OCI-LY1 (cell line): ENCODE results near the gene IP6K3.

Experiments
- EZH2 ChIP-seq: fragments of 200-600 bp; sonication (generic), shearing (Covaris generic); IDR thresholded peaks from 2 replicates; pipeline ENCODE4 v1.8.0; 2017; ENCODE audit warnings: borderline replicate concordance, mixed run types, mild to moderate bottlenecking, antibody characterized with exemption, low read length, moderate library complexity, mixed read lengths
- TF ChIP-seq, protein P1 (sequence below): fragments of 200-600 bp; sonication (generic), shearing (Covaris generic); IDR thresholded peaks from 2 replicates; pipeline ENCODE4 v1.5.1; 2017; ENCODE audit warnings: mild to moderate bottlenecking, antibody characterized with exemption, low read length, moderate library complexity, mixed read lengths

DNA sequence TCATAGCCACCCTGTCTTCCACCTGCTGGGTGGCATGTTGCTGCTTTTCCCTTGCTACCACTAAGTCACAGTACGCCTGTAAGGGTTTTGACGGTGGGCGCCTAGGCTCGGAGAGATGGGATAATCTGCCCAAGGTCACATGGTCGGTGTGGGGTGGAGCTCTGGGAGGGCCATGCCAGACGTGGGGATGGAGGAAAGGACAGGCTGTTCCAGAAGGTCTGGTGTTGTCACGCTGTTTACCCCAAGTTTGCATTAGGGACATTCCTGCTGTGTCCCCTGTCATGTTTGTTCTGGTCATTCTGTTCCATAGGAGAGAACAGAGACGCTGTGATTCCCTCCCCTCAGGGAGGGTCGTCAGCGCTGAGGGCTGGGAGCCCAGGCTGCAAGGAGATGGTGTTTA is 16.1 kb downstream of the IP6K3 start:
- TF ChIP-seq, protein P1, sequence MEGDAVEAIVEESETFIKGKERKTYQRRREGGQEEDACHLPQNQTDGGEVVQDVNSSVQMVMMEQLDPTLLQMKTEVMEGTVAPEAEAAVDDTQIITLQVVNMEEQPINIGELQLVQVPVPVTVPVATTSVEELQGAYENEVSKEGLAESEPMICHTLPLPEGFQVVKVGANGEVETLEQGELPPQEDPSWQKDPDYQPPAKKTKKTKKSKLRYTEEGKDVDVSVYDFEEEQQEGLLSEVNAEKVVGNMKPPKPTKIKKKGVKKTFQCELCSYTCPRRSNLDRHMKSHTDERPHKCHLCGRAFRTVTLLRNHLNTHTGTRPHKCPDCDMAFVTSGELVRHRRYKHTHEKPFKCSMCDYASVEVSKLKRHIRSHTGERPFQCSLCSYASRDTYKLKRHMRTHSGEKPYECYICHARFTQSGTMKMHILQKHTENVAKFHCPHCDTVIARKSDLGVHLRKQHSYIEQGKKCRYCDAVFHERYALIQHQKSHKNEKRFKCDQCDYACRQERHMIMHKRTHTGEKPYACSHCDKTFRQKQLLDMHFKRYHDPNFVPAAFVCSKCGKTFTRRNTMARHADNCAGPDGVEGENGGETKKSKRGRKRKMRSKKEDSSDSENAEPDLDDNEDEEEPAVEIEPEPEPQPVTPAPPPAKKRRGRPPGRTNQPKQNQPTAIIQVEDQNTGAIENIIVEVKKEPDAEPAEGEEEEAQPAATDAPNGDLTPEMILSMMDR, result no peak
- TF ChIP-seq EZH2, result no peak
